ENCODE data around the gene PTH1R. TPM values are rescaled to one million over a fixed set of nuclear protein-coding genes. Genes with fewer than 3 reads are reported as not detected.

PTH1R gene
- polyA plus RNA-seq, 3 donors = not detected

DNA sequence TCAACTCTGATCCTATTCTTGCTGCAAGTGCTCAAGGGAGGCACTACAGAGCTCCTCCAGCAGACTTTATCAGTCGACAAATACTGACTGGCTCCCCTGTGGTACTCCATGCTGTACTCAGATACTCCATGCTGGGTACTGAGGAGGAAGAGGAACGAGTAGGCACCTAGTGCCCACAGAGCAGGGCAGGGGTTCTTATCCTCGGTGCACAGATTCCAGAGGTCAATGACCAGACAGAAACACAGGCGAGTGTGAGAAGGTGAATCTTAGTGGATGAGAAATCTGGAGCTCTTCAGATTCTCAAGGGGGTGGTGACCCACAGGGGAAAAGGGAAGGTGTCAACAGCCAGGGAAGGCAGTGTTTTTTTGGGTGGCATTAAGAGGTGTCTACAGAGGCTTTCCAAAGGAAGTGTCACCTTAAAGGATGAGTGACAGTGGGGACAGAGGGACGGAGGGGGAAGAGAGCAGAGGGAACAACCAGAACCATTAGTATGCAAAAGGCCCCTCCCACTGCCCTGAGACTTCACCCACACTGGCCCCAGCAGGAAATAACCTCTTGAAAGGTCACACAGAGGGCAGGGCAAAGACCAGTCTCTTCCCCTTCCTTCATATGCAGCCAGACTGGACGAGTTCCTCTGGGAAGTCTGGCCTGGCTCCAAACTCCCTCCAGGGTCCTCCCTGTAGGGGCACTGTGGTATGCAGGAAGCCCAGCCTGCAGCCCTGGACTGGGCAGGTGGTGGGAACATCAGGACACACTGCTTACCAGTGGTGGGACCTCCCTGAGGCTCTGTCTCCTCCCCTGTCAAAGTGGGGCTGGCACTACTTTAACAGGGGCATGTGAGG is 71.5 kb downstream of the PTH1R start:
- TF ChIP-seq, protein P1, sequence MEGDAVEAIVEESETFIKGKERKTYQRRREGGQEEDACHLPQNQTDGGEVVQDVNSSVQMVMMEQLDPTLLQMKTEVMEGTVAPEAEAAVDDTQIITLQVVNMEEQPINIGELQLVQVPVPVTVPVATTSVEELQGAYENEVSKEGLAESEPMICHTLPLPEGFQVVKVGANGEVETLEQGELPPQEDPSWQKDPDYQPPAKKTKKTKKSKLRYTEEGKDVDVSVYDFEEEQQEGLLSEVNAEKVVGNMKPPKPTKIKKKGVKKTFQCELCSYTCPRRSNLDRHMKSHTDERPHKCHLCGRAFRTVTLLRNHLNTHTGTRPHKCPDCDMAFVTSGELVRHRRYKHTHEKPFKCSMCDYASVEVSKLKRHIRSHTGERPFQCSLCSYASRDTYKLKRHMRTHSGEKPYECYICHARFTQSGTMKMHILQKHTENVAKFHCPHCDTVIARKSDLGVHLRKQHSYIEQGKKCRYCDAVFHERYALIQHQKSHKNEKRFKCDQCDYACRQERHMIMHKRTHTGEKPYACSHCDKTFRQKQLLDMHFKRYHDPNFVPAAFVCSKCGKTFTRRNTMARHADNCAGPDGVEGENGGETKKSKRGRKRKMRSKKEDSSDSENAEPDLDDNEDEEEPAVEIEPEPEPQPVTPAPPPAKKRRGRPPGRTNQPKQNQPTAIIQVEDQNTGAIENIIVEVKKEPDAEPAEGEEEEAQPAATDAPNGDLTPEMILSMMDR (IDR thresholded peaks at IDR 0.05) = no peak
- Histone ChIP-seq H3K27ac (ENCODE audit: low read depth in 1 of 2, low read length in 2 of 2) (peak overlapping the region; percentile 75 to 87), H3K9ac (ENCODE audit: insufficient read depth, low read length, poor library complexity, severe bottlenecking) (peak overlapping the region; percentile 50), H3K36me3 (replicated peaks in 1 of 2; ENCODE audit: control insufficient read depth in 1 of 2, insufficient read depth in 2 of 2, low read length in 2 of 2) (peaks cover 7 to 32% of the 10 kb centered on the region in 2 donors), H4K20me1 (ENCODE audit: insufficient read depth, low read length) (peaks cover 96% of the 10 kb centered on the region), H3K4me2 (replicated peaks; ENCODE audit: extremely low read depth, low read length, poor library complexity, severe bottlenecking) (peak overlapping the region; percentile 57), H3K4me1 (ENCODE audit: control insufficient read depth in 1 of 2, insufficient read depth in 2 of 2, low read length in 2 of 2) (peaks cover 75 to 76% of the 10 kb centered on the region in 2 donors), H3K27me3 (ENCODE audit: control insufficient read depth in 2 of 2, insufficient read depth in 2 of 2, low read length in 2 of 2) (no peaks in the 10 kb centered on the region), H3K79me2 (ENCODE audit: insufficient read depth, low read length) (peaks cover 95% of the 10 kb centered on the region), H3K9me3 (replicated peaks in 1 of 2; ENCODE audit: control insufficient read depth in 1 of 2, insufficient read depth in 1 of 2, low read length in 2 of 2) (no peaks in the 10 kb centered on the region), H2AFZ (ENCODE audit: insufficient read depth, low read depth, low read length, poor library complexity, severe bottlenecking) (no peak overlapping the region), H3K4me3 (replicated peaks in 1 of 3; ENCODE audit: low read depth in 2 of 3, low read length in 3 of 3) (peak overlapping the region in 1 of 3 experiments; percentile 61)
- H3K4me3 Mint-ChIP-seq = peak overlapping the region; percentile 70 to 87
- no peaks in the 10 kb centered on the region for H3K27me3 Mint-ChIP-seq (ENCODE audit: low read depth in 3 of 3)
- peaks cover 45 to 49% of the 10 kb centered on the region in 2 donors for H3K36me3 Mint-ChIP-seq
- DNase-seq = peak; percentile 75 to 83 (median 83)
- H3K27ac Mint-ChIP-seq = peak overlapping the region; percentile 94 to 99 (median 97)
- intact Hi-C loops (cut with micrococcal nuclease) = loop anchor here in 1 of 2 donors (1.0 kb wide), 1 partner anchor 19 kb away; no protein-coding TSS in a partner anchor
- H3K4me1 Mint-ChIP-seq = peaks cover 85% of the 10 kb centered on the region
- 21% methylated on average over 4 of the region's 6 CpGs for WGBS (ENCODE audit: insufficient coverage)
- H3K9me3 Mint-ChIP-seq = peaks cover 0 to 2% (median 0%) of the 10 kb centered on the region in 7 donors

DNA sequence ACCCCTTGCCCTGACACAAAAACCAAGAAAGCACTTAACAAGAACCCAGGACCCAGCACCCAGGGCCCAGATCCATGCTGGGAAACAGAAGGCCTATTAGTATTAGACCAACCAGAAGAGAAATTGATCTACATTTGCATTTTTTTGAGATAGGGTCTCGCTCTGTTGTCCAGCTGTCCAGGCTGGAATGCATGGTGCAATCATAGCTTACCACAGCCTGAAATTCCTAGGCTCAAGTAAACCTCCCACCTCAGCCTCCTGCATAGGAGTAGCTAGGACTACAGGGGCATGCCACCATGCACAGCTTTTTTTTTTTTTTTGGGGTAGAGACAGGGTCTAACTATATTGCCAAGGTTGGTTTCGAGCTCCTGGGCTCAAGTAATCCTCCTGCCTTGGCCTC is 72.7 kb downstream of the PTH1R start:
- Histone ChIP-seq H3K27me3 (ENCODE audit: control insufficient read depth in 2 of 2, insufficient read depth in 2 of 2, low read length in 2 of 2) (no peaks in the 10 kb centered on the region), H3K9me3 (replicated peaks in 1 of 2; ENCODE audit: control insufficient read depth in 1 of 2, insufficient read depth in 1 of 2, low read length in 2 of 2) (no peaks in the 10 kb centered on the region), H4K20me1 (ENCODE audit: insufficient read depth, low read length) (peaks cover 96% of the 10 kb centered on the region), H3K36me3 (replicated peaks in 1 of 2; ENCODE audit: control insufficient read depth in 1 of 2, insufficient read depth in 2 of 2, low read length in 2 of 2) (peaks cover 7 to 21% of the 10 kb centered on the region in 2 donors), H3K4me2 (replicated peaks; ENCODE audit: extremely low read depth, low read length, poor library complexity, severe bottlenecking) (peak overlapping the region; percentile 7), H3K4me3 (replicated peaks in 1 of 3; ENCODE audit: low read depth in 2 of 3, low read length in 3 of 3) (peak overlapping the region in 1 of 3 experiments; percentile 61), H3K27ac (ENCODE audit: low read depth in 1 of 2, low read length in 2 of 2) (peak overlapping the region in 1 of 2 donors; percentile 37), H3K79me2 (ENCODE audit: insufficient read depth, low read length) (peaks cover 95% of the 10 kb centered on the region), H3K9ac (ENCODE audit: insufficient read depth, low read length, poor library complexity, severe bottlenecking) (no peak overlapping the region), H2AFZ (ENCODE audit: insufficient read depth, low read depth, low read length, poor library complexity, severe bottlenecking) (no peak overlapping the region), H3K4me1 (ENCODE audit: control insufficient read depth in 1 of 2, insufficient read depth in 2 of 2, low read length in 2 of 2) (peaks cover 86 to 88% of the 10 kb centered on the region in 2 donors)
- no peaks in the 10 kb centered on the region for H3K27me3 Mint-ChIP-seq (ENCODE audit: low read depth in 3 of 3)
- peaks cover 38 to 47% of the 10 kb centered on the region in 2 donors for H3K36me3 Mint-ChIP-seq
- peaks cover 0 to 2% (median 0%) of the 10 kb centered on the region in 7 donors for H3K9me3 Mint-ChIP-seq
- H3K4me1 Mint-ChIP-seq = peaks cover 91% of the 10 kb centered on the region
- peak overlapping the region; percentile 78 to 98 (median 88) for H3K27ac Mint-ChIP-seq
- TF ChIP-seq, protein P1 (IDR thresholded peaks at IDR 0.05) = no peak
- DNase-seq = no peak
- 100% methylated on average over 1 of the region's 2 CpGs for WGBS (ENCODE audit: insufficient coverage)
- intact Hi-C loops (cut with micrococcal nuclease) = loop anchor here in 1 of 2 donors (5.0 to 10.0 kb wide), 2 partner anchors 37 to 545 kb away; partner anchors contain the start of genes CCR5AS and CCRL2
- peak overlapping the region in 1 of 2 donors; percentile 26 for H3K4me3 Mint-ChIP-seq
